ENCODE data around the gene THOC6.

GRCh38 chr16:3038896-3039295 is 15.1 kb downstream of the THOC6 start:
- TF ChIP-seq CTCF (IDR thresholded peaks at IDR 0.05) = no peak
- no peak for TF ChIP-seq POLR2A (IDR thresholded peaks at IDR 0.05)

All from body of pancreas (tissue), 4 donors.